ENCODE measurements around the gene NFE2.
"Not testable (repeated sequence)": the region's sequence is repeated elsewhere in the genome, so short reads cannot be mapped to it uniquely, and the experiment has no call there.

Gene NFE2

DNA sequence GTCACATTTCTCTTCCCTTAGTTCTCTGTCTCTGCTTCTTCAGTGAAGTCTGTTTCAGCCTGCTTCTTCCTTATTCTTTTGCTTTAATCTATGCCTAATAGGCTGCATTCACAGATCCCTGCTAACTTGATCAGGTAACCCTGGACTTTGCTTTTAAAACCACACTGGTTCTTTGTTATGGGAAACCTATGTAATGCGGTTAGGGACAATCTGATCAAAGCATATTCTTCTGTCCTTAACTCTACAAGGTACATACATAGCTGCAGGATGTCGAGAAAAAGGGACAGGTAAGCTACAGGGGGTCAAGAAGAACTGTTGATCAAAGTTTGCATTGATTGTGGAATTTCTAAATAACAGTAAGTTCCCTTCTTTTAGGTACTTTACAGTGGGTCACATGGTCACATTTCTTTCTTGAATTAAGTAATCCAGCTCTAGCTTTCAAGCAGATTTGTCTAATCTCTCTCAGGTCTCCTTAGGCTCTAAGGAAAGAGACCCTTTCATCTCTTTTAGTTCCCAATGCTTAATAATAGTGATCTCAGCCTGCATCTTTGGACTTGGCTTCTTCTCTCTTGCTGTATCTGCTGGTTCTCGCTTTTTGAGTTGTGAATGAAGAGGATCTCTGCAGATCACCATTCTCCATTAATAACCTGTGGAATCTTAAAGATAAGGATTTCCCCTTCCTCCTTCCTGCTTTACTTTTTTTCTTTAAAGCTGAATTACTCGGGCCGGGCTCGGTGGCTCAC, 28.0 kb upstream of the NFE2 start:
- Histone ChIP-seq H3K23ac (ENCODE audit: low read length in 2 of 2) (no peak overlapping the region), H2BK15ac (ENCODE audit: low read depth, poor library complexity, severe bottlenecking) (no peak overlapping the region), H2AK5ac (ENCODE audit: low read length, severe bottlenecking) (no peak overlapping the region), H2BK120ac (ENCODE audit: low read depth, low read length) (no peak overlapping the region), H3K79me1 (replicated peaks; ENCODE audit: low read length, poor library complexity, severe bottlenecking) (peaks cover 7% of the 10 kb centered on the region), H3K9ac (ENCODE audit: low read length) (peak overlapping the region; percentile 31), H4K8ac (ENCODE audit: low read length) (no peak overlapping the region), H2BK5ac (ENCODE audit: low read depth, low read length, poor library complexity, severe bottlenecking) (no peak overlapping the region), H3K27me3 (ENCODE audit: control insufficient read depth in 1 of 2, insufficient read depth in 1 of 2, low read length in 2 of 2) (no peaks in the 10 kb centered on the region), H4K91ac (ENCODE audit: low read length) (no peak overlapping the region), H2BK12ac (ENCODE audit: low read length in 2 of 2) (peak overlapping the region in 1 of 2 experiments; percentile 52), H3K4ac (ENCODE audit: low read depth in 1 of 2, low read length in 2 of 2) (peak overlapping the region in 1 of 2 experiments; percentile 49), H3K27ac (ENCODE audit: low read length, poor library complexity, severe bottlenecking) (no peak overlapping the region), H3K14ac (ENCODE audit: low read length in 2 of 2) (no peak overlapping the region), H3K36me3 (ENCODE audit: control insufficient read depth in 1 of 2, insufficient read depth in 2 of 2, low read depth in 1 of 2, low read length in 2 of 2) (peaks cover 9 to 19% of the 10 kb centered on the region in 2 experiments), H3K4me3 (ENCODE audit: insufficient read depth in 1 of 2, low read depth in 1 of 2, low read length in 2 of 2) (peak overlapping the region in 1 of 2 experiments; percentile 5), H2AFZ (ENCODE audit: low read depth, low read length) (no peak overlapping the region), H3K4me2 (ENCODE audit: low read length, poor library complexity, severe bottlenecking) (no peak overlapping the region), H3K4me1 (ENCODE audit: control insufficient read depth, insufficient read depth, low read depth, low read length) (peaks cover 12% of the 10 kb centered on the region), H3K9me3 (ENCODE audit: control insufficient read depth, low read length) (no peaks in the 10 kb centered on the region), H3K18ac (ENCODE audit: low read depth in 1 of 2, low read length in 2 of 2) (no peak overlapping the region)
- 78% methylated on average over 4 of the region's 6 CpGs for WGBS
- DNase-seq, result no peak

DNA sequence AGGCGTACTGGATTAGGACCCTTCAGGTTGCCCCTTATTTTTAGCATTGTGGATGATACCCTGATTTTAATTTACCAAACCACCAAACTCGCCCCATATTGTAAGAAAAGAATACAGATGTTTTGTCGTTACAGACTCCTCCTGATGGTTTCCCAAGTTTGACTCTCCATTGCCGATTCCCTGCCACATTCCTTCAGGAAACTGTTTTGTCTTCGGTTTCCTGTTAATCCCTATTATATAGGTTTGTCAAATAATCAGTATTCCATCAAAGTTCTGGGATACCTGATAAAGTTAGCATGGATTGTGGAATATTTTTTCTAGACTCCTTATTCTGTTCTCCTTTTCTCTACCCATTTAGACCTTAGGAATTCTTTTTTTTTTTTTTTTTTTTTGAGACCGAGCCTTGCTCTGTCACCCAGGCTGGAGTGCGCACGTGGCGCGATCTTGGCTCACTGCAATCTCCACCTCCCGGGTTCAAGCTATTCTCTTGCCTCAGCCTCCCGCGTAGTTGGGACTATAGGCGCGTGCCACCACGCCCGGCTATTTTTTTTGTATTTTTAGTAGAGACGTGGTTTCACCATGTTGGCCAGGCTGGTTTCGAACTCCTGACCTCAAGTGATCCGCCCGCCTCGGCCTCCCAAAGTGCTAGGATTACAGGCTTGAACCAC, 24.8 kb upstream of the NFE2 start:
- H3K4me3 ChIP-seq (ENCODE audit: insufficient read depth in 1 of 2, low read depth in 1 of 2, low read length in 2 of 2), result peak overlapping the region; percentile 69 to 96
- H4K8ac ChIP-seq (ENCODE audit: low read length), result peak overlapping the region; percentile 81
- peak overlapping the region; percentile 100 for H3K9ac ChIP-seq (ENCODE audit: low read length)
- H3K36me3 ChIP-seq (ENCODE audit: control insufficient read depth in 1 of 2, insufficient read depth in 2 of 2, low read depth in 1 of 2, low read length in 2 of 2); H2BK15ac ChIP-seq (ENCODE audit: low read depth, poor library complexity, severe bottlenecking); DNase-seq; H2AFZ ChIP-seq (ENCODE audit: low read depth, low read length); H2BK12ac ChIP-seq (ENCODE audit: low read length in 2 of 2); H3K14ac ChIP-seq (ENCODE audit: low read length in 2 of 2); H3K9me3 ChIP-seq (ENCODE audit: control insufficient read depth, low read length); H3K27me3 ChIP-seq (ENCODE audit: control insufficient read depth in 1 of 2, insufficient read depth in 1 of 2, low read length in 2 of 2); H3K79me1 ChIP-seq (replicated peaks; ENCODE audit: low read length, poor library complexity, severe bottlenecking); H2BK5ac ChIP-seq (ENCODE audit: low read depth, low read length, poor library complexity, severe bottlenecking): not testable (repeated sequence)
- H3K4ac ChIP-seq (ENCODE audit: low read depth in 1 of 2, low read length in 2 of 2), result peak overlapping the region; percentile 72 to 89
- H3K4me1 ChIP-seq (ENCODE audit: control insufficient read depth, insufficient read depth, low read depth, low read length), result peaks cover 12% of the 10 kb centered on the region
- 76% methylated on average over 15 of the region's 22 CpGs for WGBS
- H2AK5ac ChIP-seq (ENCODE audit: low read length, severe bottlenecking), result peak overlapping the region; percentile 40
- peak overlapping the region; percentile 42 for H2BK120ac ChIP-seq (ENCODE audit: low read depth, low read length)
- H3K18ac ChIP-seq (ENCODE audit: low read depth in 1 of 2, low read length in 2 of 2), result peak overlapping the region; percentile 93 to 96
- peak overlapping the region; percentile 82 for H3K27ac ChIP-seq (ENCODE audit: low read length, poor library complexity, severe bottlenecking)
- peak overlapping the region; percentile 83 for H3K4me2 ChIP-seq (ENCODE audit: low read length, poor library complexity, severe bottlenecking)
- peak overlapping the region in 1 of 2 experiments; percentile 64 for H3K23ac ChIP-seq (ENCODE audit: low read length in 2 of 2)
- H4K91ac ChIP-seq (ENCODE audit: low read length), result peak overlapping the region; percentile 84

DNA sequence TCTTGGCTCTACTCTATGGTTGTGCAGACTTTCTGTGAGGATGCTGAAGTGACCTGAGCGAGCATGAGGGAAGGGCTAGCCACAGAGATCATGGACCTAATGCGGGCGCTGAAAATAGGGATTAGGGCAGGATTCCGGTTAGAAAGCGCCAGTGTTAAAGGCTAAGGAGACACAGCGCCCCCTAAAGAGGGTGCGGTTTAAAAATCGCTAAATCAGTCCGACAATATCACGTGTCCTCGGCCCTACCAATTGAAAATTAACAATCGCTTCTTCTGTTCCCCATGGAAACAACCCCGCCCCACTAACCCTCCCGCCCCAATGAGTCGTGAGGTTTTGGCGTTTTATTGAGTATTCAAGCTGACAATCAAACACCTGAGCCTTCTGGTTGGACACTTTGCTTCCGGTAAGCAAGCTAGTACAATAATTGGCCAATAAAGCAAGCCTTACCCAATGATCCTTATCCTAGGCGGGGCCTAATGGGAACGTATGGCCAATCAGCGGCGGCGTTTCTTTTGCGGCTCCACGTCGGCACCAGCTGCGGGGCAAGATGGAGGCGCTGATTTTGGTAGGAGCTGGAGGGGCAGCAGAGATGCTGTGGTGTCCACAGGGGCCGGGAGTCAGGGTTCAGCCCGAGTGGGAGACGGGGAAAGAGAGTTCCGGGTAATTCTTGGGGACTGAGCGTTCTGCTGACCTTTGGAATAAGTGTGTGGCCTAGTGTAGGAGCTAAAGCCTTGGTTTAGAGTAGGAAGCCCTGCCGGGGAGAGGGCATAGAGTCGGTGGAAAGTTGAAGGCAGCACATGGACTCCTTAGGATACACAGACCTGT, 24.0 kb upstream of the NFE2 start, which contains the start of gene COPZ1:
COPZ1 (plus strand) TSS at position 515 of the 825 bp plus-strand sequence; CDS start at position 548, 33 bp downstream.
- WGBS, result 1% methylated on average over 30 of the region's 34 CpGs

More for the DNA sequence above, 24.0 kb upstream of the NFE2 start, which contains the start of gene COPZ1:
- Histone ChIP-seq H3K9me3 (ENCODE audit: control insufficient read depth, low read length) (no peaks in the 10 kb centered on the region), H4K8ac (ENCODE audit: low read length) (peak within 1 kb of the TSS; percentile 98), H2BK5ac (ENCODE audit: low read depth, low read length, poor library complexity, severe bottlenecking) (peak within 1 kb of the TSS; percentile 22), H3K23ac (ENCODE audit: low read length in 2 of 2) (peak within 1 kb of the TSS in 1 of 2 experiments; percentile 64), H3K27ac (ENCODE audit: low read length, poor library complexity, severe bottlenecking) (peak within 1 kb of the TSS; percentile 82), H2BK15ac (ENCODE audit: low read depth, poor library complexity, severe bottlenecking) (no peak within 1 kb of the TSS), H3K18ac (ENCODE audit: low read depth in 1 of 2, low read length in 2 of 2) (peak within 1 kb of the TSS; percentile 93 to 96), H3K79me1 (replicated peaks; ENCODE audit: low read length, poor library complexity, severe bottlenecking) (peaks cover 3% of the 10 kb centered on the region), H2BK120ac (ENCODE audit: low read depth, low read length) (peak within 1 kb of the TSS; percentile 42), H4K91ac (ENCODE audit: low read length) (peak within 1 kb of the TSS; percentile 90), H3K27me3 (ENCODE audit: control insufficient read depth in 1 of 2, insufficient read depth in 1 of 2, low read length in 2 of 2) (no peaks in the 10 kb centered on the region), H2AK5ac (ENCODE audit: low read length, severe bottlenecking) (peak within 1 kb of the TSS; percentile 40), H2AFZ (ENCODE audit: low read depth, low read length) (peak within 1 kb of the TSS; percentile 10), H3K36me3 (ENCODE audit: control insufficient read depth in 1 of 2, insufficient read depth in 2 of 2, low read depth in 1 of 2, low read length in 2 of 2) (peaks cover 1 to 6% of the 10 kb centered on the region in 2 experiments), H2BK12ac (ENCODE audit: low read length in 2 of 2) (no peak within 1 kb of the TSS), H3K4me1 (ENCODE audit: control insufficient read depth, insufficient read depth, low read depth, low read length) (peaks cover 10% of the 10 kb centered on the region), H3K9ac (ENCODE audit: low read length) (peak within 1 kb of the TSS; percentile 100), H3K4ac (ENCODE audit: low read depth in 1 of 2, low read length in 2 of 2) (peak within 1 kb of the TSS; percentile 72 to 89), H3K4me3 (ENCODE audit: insufficient read depth in 1 of 2, low read depth in 1 of 2, low read length in 2 of 2) (peak within 1 kb of the TSS; percentile 69 to 96), H3K4me2 (ENCODE audit: low read length, poor library complexity, severe bottlenecking) (peak within 1 kb of the TSS; percentile 83), H3K14ac (ENCODE audit: low read length in 2 of 2) (peak within 1 kb of the TSS in 1 of 2 experiments; percentile 19)
- DNase-seq, result peak; percentile 100
